ENCODE measurements around the gene SORCS2.

The SORCS2 gene

DNA sequence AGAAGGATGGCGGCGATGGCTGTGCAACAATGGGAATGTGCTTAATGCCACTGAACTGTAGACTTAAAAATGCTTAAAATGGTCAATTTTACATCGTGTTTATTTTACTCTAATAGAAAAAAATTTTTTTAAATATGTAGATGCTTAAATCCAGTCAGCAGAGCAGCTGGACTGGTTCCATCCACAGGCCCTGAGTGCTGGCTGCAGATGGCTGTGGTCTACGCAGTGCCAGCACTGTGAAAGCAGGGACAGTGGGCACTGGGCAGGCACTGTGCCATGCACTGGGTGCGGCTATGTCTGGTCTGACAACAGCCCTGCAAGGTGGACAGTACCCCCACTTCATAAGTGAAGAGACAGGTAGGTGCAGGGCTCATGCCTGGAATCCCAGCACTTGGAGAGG lies 572.1 kb downstream of the SORCS2 start:
- TF ChIP-seq, protein P1, sequence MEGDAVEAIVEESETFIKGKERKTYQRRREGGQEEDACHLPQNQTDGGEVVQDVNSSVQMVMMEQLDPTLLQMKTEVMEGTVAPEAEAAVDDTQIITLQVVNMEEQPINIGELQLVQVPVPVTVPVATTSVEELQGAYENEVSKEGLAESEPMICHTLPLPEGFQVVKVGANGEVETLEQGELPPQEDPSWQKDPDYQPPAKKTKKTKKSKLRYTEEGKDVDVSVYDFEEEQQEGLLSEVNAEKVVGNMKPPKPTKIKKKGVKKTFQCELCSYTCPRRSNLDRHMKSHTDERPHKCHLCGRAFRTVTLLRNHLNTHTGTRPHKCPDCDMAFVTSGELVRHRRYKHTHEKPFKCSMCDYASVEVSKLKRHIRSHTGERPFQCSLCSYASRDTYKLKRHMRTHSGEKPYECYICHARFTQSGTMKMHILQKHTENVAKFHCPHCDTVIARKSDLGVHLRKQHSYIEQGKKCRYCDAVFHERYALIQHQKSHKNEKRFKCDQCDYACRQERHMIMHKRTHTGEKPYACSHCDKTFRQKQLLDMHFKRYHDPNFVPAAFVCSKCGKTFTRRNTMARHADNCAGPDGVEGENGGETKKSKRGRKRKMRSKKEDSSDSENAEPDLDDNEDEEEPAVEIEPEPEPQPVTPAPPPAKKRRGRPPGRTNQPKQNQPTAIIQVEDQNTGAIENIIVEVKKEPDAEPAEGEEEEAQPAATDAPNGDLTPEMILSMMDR (IDR thresholded peaks at IDR 0.05; ENCODE audit: extremely low read depth, missing control alignments), result no peak
- DNase-seq (ENCODE audit: low spot score), result no peak

DNA sequence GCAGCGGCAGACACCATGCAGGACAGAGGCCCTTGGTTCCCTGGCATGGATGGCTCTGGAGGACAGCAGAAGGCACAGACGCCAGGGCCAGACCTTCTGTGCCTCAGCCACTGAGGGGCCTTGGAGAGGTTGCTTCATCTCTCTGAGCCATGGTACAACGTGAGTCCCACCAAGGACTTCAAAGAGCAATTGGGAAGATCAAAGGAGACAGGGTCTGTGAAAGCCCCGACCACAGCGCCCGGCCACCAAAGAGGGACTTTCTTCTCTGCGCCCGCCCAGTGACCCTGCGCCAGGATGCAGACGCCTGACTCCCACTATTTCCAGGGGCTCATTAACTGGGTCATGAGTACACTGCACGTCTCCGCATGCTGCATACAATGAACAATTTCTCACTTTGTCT lies 573.3 kb downstream of the SORCS2 start:
- TF ChIP-seq, protein P1 (IDR thresholded peaks at IDR 0.05; ENCODE audit: extremely low read depth, missing control alignments), result no peak
- DNase-seq (ENCODE audit: low spot score), result no peak

GRCh38 chr4:7766086-7766485 lies 573.7 kb downstream of the SORCS2 start:
- DNase-seq (ENCODE audit: low spot score), result no peak
- TF ChIP-seq, protein P1 (IDR thresholded peaks at IDR 0.05; ENCODE audit: extremely low read depth, missing control alignments), result no peak

DNA sequence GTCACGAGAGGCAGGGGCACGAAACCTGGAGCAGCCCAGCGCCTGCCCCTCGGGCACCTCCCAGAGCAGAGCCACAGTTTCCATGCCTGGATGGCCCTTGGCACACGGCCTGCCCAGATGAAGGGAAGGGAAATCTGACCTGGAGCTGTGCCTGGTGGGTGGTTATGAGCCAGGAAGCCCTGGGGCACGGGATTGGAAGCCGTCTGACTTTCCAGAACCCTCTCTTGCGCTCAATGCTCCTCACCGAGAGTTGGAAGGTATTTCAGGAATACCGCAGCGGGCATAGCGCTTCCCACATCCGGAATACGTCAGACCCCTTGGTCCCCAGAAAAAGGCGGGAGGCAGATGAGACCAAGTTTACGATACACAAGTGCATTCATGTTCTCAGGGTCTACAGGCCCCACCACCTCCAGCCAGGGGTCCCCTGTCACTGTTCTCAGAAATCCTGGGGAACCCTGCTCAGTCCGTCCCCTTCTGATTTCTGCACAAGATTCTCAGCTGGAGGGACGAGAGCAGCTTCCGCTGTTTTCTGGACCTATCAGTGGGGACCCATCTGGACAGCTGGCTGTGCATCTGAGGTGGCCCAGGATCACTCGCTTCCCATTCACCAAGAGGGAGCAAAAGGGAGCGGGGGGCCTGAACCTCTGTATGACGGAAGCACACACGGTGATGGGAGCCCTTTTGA lies 574.5 kb downstream of the SORCS2 start:
- TF ChIP-seq, protein P1 (IDR thresholded peaks at IDR 0.05; ENCODE audit: extremely low read depth, missing control alignments), result no peak
- no peak for DNase-seq (ENCODE audit: low spot score)

GRCh38 chr4:7767526-7767925 lies 575.2 kb downstream of the SORCS2 start:
- no peak for DNase-seq (ENCODE audit: low spot score)
- TF ChIP-seq, protein P1 (IDR thresholded peaks at IDR 0.05; ENCODE audit: extremely low read depth, missing control alignments), result no peak

GRCh38 chr4:7767966-7768365 lies 575.6 kb downstream of the SORCS2 start:
- TF ChIP-seq, protein P1 (IDR thresholded peaks at IDR 0.05; ENCODE audit: extremely low read depth, missing control alignments), result no peak
- DNase-seq (ENCODE audit: low spot score), result no peak

DNA sequence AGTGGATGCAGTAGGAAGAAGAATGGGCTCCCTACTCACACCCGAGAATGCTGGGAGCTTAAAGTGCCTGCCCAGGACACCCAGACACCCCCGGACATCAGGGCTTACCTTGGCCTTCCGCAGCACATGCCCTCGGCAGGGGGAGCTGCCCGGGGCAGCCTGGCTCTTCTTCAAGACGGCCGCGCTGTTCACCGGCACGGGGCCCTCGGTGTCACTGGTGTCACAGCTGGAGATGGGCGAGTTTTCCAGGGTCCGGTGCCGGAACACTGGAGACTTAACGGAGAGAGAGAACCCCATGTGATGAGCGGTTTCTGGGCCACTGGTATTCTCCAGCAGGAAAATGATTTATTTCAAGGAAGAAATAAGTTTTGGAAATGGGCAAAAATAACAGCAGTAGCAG lies 576.4 kb downstream of the SORCS2 start:
- DNase-seq (ENCODE audit: low spot score), result no peak
- TF ChIP-seq, protein P1 (IDR thresholded peaks at IDR 0.05; ENCODE audit: extremely low read depth, missing control alignments), result no peak

Measured in GM20000 (cell line).